ENCODE results near the gene CHRNB2.
"Not testable (repeated sequence)": the region's sequence is repeated elsewhere in the genome, so short reads cannot be mapped to it uniquely, and the experiment has no call there.

The CHRNB2 gene

GRCh38 chr1:154529308-154529707 is 38.3 kb upstream of the CHRNB2 start:
- H3K4me3 ChIP-seq (ENCODE audit: low read length), result no peak overlapping the region
- DNase-seq (ENCODE audit: low read depth), result no peak
- TF ChIP-seq CTCF (conservative IDR thresholded peaks at IDR 0.05; ENCODE audit: low read length), result no peak

GRCh38 chr1:154531950-154532349 is 35.6 kb upstream of the CHRNB2 start:
- not testable (repeated sequence) for DNase-seq (ENCODE audit: low read depth); H3K4me3 ChIP-seq (ENCODE audit: low read length)

- TF ChIP-seq CTCF (conservative IDR thresholded peaks at IDR 0.05; ENCODE audit: low read length), result peak; percentile 28
- peak; percentile 14 for DNase-seq (ENCODE audit: low read depth)
Observed at GRCh38 chr1:154533952-154534844, 33.4 kb upstream of the CHRNB2 start.

GRCh38 chr1:154536570-154536969 is 31.0 kb upstream of the CHRNB2 start:
- no peak overlapping the region for H3K4me3 ChIP-seq (ENCODE audit: low read length)
- DNase-seq (ENCODE audit: low read depth), result peak; percentile 54
- TF ChIP-seq CTCF (conservative IDR thresholded peaks at IDR 0.05; ENCODE audit: low read length), result no peak

More at GRCh38 chr1:154533952-154534844, 33.4 kb upstream of the CHRNB2 start:
- no peak overlapping the region for H3K4me3 ChIP-seq (ENCODE audit: low read length)

GRCh38 chr1:154539486-154540483 is 27.8 kb upstream of the CHRNB2 start:
- DNase-seq (ENCODE audit: low read depth), result no peak
- no peak for TF ChIP-seq CTCF (conservative IDR thresholded peaks at IDR 0.05; ENCODE audit: low read length)
- no peak overlapping the region for H3K4me3 ChIP-seq (ENCODE audit: low read length)

- no peak for DNase-seq (ENCODE audit: low read depth)
- no peak for TF ChIP-seq CTCF (conservative IDR thresholded peaks at IDR 0.05; ENCODE audit: low read length)
- H3K4me3 ChIP-seq (ENCODE audit: low read length), result no peak overlapping the region
Observed at GRCh38 chr1:154541231-154541630, 26.3 kb upstream of the CHRNB2 start.
